T47D (cell line): ENCODE data around the gene GALK2.
"Not testable (repeated sequence)": the region's sequence is repeated elsewhere in the genome, so short reads cannot be mapped to it uniquely, and the experiment has no call there.

Source experiments
- DNase-seq, 2 experiments: peaks; one replicate each; pipeline versions ENCODE4 v3.0.0 to v3.0.0-alpha.2; 2011 to 2012; ENCODE audit warnings: low read depth in 1 of 2, low spot score in 1 of 2
- JUND ChIP-seq: IDR thresholded peaks from 2 replicates; pipeline ENCODE4 v1.6.1; 2012; ENCODE audit warnings: low read depth
- in situ Hi-C: cut with HindIII; loops from 2 replicates; pipeline ENCODE4 v1.10.0; 2016; ENCODE audit warnings: low sequenced_read_pairs, low pct_unique_long_range_greater_than_20kb

The GALK2 gene

DNA sequence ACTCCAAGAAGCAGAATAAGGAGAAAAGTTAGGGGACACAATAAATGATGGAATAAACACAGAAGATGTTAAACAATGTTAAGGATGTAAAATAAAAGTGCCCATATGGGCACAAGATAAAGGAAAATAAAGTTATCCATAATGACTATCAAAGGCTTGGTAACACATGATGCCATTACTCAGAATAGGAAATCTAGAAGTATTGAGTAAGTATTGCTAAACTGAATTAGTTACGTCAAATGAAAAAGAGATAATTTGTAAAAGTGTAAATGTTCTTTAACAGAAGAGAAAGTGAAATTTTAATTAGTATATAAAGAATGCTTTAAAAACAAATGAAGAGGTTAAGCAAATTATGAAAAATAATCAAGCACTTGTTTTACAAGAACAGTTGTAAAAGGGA lies 21.3 kb upstream of the GALK2 start:
- DNase-seq = no peak
- in situ Hi-C loops = no loop called here
- TF ChIP-seq JUND = no peak

DNA sequence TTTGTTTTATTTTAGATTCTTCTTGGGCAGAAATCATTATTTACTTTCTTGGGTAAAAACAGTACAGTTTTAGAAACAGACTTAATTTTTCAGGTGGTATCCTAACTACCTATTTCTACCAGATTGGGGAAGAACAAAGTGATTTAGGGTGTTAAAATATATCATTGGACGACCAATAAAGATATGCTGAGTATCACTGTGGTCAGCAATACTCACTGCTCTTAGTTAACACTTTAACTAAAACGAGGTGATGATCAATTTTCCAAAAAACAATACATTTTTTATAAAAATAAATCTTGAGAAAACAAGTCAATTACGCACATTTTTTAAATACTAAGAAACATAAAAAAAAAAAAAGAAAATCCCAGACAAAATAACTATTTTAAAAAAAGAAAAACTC lies 18.2 kb upstream of the GALK2 start:
- no peak for TF ChIP-seq JUND
- no peak for DNase-seq
- in situ Hi-C loops = no loop called here

DNA sequence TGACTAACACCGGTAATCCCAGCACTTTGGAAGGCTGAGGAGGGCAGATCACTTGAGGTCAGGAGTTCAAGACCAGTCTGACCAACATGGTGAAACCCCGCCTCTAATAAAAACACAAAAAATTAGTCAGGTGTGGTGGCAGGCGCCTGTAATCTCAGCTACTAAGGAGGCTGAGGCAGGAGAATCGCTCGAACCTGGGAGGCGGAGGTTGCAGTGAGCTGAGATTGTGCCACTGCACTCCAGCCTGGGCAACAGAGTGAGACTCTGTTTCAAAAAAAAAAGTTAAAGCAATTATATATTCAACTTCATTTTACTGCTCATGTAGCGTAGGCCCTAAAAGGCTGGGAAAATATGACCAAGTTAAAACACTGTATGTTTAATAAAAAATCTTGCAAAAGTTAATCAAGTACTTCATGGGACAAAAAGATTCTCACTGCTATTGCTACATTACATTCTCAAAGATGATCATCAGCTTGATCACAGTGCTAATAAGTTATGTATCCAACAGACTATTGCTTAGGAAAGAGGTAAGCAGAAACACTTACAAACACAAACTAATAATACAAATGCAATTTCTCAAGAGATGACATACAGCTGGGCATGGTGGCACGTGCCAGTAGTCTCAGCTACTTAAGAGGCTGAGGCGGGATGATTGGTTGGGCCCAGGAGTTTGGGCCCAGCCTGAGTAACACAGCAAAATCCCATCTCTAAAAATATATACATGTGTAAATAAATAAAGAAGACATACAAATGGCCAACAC lies 17.3 kb upstream of the GALK2 start:
- no peak for TF ChIP-seq JUND
- in situ Hi-C loops = no loop called here
- no peak for DNase-seq

DNA sequence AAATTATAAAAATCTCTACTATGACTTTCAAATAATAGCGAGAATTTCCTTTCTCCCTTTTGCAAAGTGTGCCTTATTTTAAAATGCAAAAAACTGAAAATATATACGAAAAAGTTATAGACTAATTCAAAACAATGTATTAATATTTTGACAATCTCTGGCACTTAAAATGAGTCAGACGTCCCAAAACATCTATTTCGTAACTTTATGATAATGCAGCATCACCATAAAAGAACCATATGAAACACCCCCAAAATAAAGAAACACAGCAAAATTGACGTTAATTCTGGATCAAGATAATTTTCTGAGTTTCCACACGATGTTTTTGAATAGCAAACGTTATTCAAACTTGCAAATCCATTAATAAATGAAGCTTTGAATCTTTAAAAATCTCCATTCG lies 15.7 kb upstream of the GALK2 start:
- no peak for DNase-seq
- no peak for TF ChIP-seq JUND
- in situ Hi-C loops = no loop called here

DNA sequence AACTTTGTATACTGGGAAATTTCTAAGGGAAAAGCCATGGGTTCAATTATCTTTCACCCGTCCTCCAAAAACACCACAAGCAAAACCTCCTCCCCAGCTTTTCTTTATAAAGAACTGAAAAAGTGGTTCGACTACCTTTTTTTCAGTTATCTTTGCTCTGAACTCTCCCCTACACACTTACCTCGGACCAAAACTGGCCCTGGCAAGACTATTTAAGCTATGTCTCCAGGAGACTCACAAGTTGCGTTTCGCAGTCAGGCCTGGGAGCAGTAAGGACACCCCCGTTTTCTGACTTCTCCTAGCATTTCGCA lies 15.3 kb upstream of the GALK2 start:
- no peak for DNase-seq
- in situ Hi-C loops = no loop called here
- TF ChIP-seq JUND = no peak

DNA sequence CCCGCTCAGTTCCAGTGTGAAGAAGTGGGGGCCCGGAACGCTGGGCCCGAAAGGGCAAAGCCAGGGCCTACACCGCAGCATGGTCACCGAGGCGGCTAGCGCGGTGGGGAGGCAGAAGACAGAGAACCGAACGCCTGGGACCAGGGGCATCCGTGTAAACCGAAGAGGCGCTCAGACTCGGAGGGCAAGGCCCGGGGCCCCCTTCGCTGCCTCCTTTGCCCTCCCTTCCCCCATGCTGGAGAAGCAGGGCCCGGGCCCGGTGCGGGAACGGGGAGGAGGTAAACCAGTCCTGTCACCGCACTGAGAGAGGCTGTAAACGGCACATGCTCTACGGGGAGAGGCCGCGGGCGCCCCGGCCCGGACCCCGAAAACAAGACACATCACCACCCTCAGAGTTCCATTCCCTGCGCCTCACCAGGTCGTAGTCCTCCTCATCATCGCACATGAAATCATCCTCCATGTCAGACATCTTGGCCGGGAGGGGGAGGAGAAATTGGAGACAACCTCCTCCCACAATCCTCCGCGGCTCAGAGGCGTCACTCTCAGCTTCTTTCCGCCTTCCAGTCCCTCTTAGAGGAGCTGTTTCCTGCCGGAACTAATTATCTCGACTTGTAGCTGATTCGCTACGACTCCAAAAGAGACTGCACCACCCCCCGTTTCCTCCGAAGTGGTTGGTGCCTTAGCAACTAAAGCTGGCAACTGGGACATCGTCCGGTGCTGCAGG lies 14.8 kb upstream of the GALK2 start, which contains the start of gene COPS2:
TSS of gene COPS2 (minus strand) at position 490 of the 724 bp plus-strand sequence. CDS start at position 469, 21 bp downstream.
- peak; percentile 56 to 99 for DNase-seq
- TF ChIP-seq JUND = no peak
- in situ Hi-C loops = no loop called here

DNA sequence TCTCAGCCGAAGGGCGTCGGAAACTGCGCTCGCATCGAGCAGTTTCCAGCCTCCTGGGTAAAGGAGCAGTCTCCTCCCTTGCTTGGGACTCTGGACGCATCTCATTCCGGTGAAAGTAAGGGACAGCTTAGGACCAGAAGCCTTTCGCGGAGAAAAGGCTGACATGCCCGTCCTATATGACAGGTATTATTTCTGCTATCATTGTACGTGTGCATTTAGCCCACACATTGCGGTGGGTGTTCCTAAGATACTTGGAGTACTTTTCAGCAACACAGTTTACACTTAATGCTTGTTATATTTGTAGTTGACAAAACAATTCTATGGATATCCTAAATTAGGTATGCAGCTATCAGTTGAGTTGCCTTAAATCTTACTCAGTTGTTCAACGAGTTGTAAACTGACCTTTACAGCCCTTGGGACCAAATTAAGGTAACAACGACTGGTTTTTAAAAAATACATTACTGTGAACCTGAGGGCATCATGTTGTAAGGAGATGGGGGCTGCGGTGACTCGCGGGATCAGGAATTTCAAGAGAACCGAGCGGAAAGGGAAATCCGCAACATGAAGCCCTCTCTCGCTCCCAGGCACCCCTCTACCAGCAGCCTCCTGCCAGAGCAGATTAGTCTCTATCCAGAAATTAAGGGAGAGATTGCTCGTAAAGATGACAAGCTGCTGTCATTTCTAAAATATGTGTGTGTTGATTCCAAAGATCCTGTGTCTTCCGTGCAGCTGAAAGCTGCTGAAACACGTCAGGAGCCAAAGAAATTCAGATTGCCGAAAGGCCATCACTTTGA lies 14.0 kb upstream of the GALK2 start:
- TF ChIP-seq JUND = no peak
- DNase-seq = no peak
- in situ Hi-C loops = no loop called here

DNA sequence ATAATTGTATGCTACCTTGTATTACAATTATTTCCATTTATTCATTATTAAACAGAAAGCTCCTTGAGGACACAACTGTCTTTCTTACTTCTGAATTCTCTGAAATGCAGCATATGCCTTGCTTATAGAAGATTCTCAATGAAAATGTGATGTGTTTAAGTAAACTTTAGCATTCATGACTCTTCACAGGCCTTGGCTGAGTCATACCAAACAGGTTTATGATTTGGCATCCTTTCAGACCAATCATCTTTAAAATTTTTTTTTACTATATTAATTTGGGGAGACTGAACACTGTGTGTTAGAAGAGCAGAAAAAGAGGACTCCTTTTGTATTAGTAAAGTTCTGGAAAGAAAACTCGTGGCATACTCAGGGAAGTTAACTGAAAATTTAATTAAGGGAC lies 6.4 kb upstream of the GALK2 start:
- TF ChIP-seq JUND = no peak
- in situ Hi-C loops = no loop called here
- no peak for DNase-seq

DNA sequence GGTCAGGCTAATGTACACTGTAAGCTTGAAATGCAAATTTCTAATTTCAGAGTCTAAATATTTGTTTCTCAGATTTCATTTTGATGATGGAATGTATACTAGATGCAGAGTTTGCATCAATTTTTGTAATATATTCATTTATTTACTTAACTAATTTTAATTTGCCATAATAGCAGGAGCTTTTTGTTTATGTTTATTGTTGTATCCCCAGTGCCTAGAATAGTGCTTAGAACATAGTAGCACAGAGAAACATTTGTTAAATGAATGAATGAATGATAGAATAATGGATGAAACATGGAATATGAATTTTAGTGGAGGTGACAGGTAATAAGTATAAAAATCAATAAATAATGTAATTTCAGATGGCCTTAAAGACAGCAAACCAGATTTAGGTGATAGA lies 5.2 kb upstream of the GALK2 start:
- in situ Hi-C loops = no loop called here
- no peak for TF ChIP-seq JUND
- no peak for DNase-seq

DNA sequence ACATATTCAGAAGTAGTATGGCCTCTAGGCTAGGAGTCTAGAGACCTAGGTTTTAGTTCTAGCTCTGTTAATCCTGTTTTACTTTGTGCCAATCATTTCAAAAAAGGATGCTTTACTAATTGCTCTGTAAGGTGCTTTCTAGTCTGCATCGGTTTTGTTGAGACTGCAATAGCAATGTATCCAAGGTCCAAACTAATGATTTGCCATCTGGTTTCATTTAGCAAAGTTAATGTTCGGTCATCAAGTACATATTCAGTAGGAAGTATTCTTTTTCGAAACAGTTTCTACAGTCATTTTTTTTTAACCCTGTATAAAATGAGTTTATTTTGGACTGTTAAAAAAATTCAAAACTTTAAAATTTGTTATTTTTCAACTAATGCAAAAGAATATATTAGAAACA lies 2.0 kb upstream of the GALK2 start:
- no peak for TF ChIP-seq JUND
- in situ Hi-C loops = no loop called here
- DNase-seq = no peak

DNA sequence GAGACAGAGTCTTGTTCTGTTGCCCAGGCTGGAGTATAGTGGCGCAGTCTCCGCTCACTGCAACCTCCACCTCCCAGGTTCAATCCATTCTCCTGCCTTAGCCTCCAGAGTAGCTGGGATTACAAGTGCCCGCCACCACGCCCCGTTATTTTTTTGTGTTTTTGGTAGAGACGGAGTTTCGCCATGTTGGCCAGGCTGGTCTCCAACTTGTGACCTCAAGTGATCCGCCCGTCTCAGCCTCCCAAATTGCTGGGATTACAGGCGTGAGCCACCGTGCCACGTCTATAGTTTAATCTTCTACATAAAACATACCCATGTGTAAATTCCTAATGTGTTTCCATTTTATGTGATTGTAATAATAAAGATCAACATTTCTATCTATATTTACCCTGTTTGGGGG lies 1.7 kb downstream of the GALK2 start:
- in situ Hi-C loops = no loop called here
- TF ChIP-seq JUND = no peak
- DNase-seq = no peak

DNA sequence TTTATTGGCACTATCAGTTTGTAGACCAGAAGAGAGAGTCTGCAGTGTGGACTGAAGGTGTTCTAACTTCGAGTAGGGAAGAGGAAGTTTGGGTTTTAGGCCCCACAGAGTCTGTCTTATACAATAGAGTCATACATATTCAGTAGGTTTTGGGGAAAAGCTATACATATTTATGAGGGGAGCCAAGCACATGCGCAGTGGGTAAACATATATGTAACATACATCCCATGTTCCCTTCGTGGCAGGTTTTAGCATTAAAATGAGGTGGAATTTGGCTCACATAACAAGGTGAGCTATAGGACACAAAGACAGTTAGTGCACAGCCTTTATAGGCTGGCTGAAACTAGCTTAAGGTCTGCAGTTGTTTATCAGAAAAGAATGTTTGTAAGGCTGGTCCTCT lies 4.9 kb downstream of the GALK2 start:
- TF ChIP-seq JUND = no peak
- DNase-seq = no peak
- in situ Hi-C loops = no loop called here

DNA sequence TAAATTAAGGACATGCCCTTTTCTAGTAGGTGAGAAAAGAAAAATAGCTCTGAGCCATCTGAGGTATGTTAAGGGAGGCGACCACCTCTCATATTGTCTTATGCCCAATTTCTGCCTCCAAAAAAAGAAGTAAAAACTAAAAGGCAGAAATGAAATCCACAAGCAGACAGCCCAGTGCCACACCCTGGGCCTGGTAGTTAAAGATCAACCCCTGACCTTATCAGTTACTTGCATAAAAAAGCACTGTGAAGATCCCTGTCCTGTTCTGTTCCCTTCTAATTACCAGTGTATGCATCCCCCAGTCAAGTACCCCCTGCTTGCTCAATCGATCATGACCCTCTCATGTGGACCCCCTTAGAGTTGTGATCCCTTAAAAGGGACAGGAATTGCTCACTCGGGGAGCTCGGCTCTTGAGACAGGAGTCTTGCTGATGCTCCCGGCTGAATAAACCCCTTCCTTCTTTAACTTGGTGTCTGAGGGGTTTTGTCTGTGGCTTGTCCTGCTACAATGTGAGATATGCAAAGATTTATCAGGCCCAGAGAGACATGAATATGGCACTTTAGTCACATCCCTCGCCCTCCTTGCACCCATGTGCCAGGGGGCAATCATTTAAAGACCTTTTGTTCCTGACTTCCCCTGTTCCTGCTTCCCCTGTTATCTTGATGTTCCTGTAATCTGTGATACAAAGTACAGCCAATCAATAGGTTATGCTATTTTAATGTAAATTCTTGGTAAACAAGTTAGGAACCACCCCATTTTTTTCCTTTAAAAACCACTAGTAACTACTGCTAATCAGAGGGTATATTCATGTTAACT lies 5.7 kb downstream of the GALK2 start:
- in situ Hi-C loops, DNase-seq: not testable (repeated sequence)
